Body of pancreas (tissue), 4 donors: ENCODE measurements around the gene PICK1.

Source experiments
- CTCF ChIP-seq, 7 experiments: fragments of 450-650 bp in 4 of 7; fragments of 200-600 bp in 3 of 7; sonication (generic) in 3 of 7; IDR thresholded peaks; one replicate each; pipeline ENCODE4 v1.5.1; 2016 to 2019; ENCODE audit warnings: antibody characterized with exemption in 7 of 7
- POLR2A ChIP-seq, 3 donors: fragments of 450-650 bp; IDR thresholded peaks; one replicate each; pipeline ENCODE4 v1.6.1; 2016; ENCODE audit warnings: antibody characterized with exemption in 3 of 3, mild to moderate bottlenecking in 2 of 3

GRCh38 chr22:38071421-38072321 is 14.5 kb downstream of the PICK1 start:
- no peak for TF ChIP-seq CTCF (IDR thresholded peaks at IDR 0.05)
- no peak for TF ChIP-seq POLR2A (IDR thresholded peaks at IDR 0.05)
